ENCODE results near the gene CCDC13. TPM values are rescaled to one million over a fixed set of nuclear protein-coding genes. Genes with fewer than 3 reads are reported as not detected.
A peak's percentile ranks its signal among the peaks of the same experiment; 100 is the strongest.

Gene CCDC13
- total RNA-seq, 4 donors from 2014 or later: 4.0 to 7.7 (median 6.0) TPM

DNA sequence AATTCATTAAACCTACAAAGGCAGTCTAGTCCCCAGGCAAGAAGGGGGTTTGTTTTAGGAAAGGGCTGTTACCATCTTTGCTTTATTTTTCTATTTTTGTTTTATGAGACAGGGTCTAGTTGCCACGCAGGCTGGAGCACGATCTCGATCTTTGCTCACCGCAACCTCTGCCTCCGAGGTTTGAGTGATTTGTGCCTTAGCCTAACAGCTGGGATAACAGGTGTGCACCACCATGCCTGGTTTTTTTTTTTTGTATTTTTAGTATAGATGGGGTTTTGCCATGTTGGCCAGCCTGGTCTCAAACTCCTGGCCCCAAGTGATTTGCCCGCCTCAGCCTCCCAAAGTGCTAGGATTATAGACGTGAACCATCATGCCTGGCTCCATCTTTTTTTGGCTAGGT is 26.3 kb upstream of the CCDC13 start:
- WGBS, 2 donors: 82 to 85% methylated on average over 7 of the region's 7 CpGs

DNA sequence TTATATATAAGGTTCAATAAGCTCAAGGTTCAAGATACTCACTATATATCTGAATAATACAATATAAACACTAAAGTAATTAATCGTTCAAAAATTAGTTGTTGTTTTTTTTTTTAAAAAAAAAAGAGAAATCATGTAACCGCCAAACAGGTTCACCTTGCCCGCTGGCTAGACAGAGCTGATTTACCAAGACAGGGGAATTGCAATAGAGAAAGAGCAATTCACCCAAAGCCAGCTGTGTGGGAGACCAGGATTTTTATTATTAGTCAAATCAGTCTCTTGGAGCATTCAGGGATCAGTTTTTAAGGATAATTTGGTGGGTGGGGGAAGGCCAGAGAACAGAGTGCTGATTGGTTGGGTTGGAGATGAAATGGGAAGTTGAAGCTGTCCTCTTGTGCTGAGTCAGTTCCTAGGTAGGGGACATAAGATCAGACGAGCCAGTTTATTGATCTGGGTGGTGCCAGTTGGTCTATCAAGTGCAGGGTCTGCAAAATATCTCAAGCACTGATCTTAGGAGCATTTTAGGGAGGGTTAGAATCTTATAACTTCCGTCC is 23.4 kb upstream of the CCDC13 start:
- no peak for DNase-seq
- TF ChIP-seq, protein P1, sequence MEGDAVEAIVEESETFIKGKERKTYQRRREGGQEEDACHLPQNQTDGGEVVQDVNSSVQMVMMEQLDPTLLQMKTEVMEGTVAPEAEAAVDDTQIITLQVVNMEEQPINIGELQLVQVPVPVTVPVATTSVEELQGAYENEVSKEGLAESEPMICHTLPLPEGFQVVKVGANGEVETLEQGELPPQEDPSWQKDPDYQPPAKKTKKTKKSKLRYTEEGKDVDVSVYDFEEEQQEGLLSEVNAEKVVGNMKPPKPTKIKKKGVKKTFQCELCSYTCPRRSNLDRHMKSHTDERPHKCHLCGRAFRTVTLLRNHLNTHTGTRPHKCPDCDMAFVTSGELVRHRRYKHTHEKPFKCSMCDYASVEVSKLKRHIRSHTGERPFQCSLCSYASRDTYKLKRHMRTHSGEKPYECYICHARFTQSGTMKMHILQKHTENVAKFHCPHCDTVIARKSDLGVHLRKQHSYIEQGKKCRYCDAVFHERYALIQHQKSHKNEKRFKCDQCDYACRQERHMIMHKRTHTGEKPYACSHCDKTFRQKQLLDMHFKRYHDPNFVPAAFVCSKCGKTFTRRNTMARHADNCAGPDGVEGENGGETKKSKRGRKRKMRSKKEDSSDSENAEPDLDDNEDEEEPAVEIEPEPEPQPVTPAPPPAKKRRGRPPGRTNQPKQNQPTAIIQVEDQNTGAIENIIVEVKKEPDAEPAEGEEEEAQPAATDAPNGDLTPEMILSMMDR (IDR thresholded peaks at IDR 0.05): no peak
- no peak for TF ChIP-seq POLR2A (IDR thresholded peaks at IDR 0.05)
- no peak overlapping the region for H3K4me3 ChIP-seq (replicated peaks in 1 of 3)
- H3K27me3 ChIP-seq: no peaks in the 10 kb centered on the region
- H3K27ac ChIP-seq: no peak overlapping the region
- peaks cover 7 to 15% of the 10 kb centered on the region in 2 donors for H3K36me3 ChIP-seq
- intact Hi-C loops (cut with DNase I): no loop called here
- H3K9me3 ChIP-seq: no peaks in the 10 kb centered on the region
- peaks cover 9 to 16% of the 10 kb centered on the region in 2 donors for H3K4me1 ChIP-seq
- WGBS, 2 donors: 89 to 93% methylated on average over 4 of the region's 5 CpGs

More for the DNA sequence above, 26.3 kb upstream of the CCDC13 start:
- no peaks in the 10 kb centered on the region for H3K36me3 ChIP-seq
- TF ChIP-seq POLR2A (IDR thresholded peaks at IDR 0.05): no peak
- TF ChIP-seq, protein P1 (IDR thresholded peaks at IDR 0.05): no peak
- H3K9me3 ChIP-seq: no peaks in the 10 kb centered on the region
- H3K27ac ChIP-seq: no peak overlapping the region
- no peak for DNase-seq
- H3K4me1 ChIP-seq: peaks cover 19 to 25% of the 10 kb centered on the region in 2 donors
- no peaks in the 10 kb centered on the region for H3K27me3 ChIP-seq
- intact Hi-C loops (cut with DNase I): no loop called here
- no peak overlapping the region for H3K4me3 ChIP-seq (replicated peaks in 1 of 3)

DNA sequence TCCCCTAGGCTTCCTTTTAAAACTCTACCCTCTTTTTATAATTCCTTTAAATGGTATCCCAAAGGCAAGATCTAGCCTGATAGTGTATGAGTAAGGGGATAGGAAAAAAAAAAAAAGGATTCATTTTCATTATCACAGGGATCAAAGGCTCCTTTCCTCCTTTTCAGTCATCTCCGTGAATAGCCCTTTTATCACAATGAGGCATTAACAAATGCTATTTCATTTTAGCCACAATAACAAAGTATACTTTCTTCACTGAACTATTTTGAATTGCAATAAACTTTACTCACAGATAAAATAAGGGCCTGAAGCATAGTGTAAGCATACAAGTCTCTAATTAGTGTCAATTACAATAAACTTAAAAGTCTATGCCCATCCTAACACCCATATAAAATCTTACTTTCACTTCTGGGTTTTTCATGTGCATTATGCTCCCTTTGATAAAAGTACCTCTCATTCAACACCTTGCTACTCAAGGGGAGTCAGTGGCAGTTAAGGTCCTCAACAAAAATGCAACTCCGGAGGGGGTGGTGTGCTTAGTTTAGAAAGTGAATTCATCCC is 22.6 kb upstream of the CCDC13 start:
- no peak for DNase-seq
- Histone ChIP-seq H3K27me3 (no peaks in the 10 kb centered on the region), H3K9me3 (no peaks in the 10 kb centered on the region), H3K27ac (no peak overlapping the region), H3K36me3 (peaks cover 7 to 17% of the 10 kb centered on the region in 2 donors), H3K4me3 (replicated peaks in 1 of 3) (no peak overlapping the region), H3K4me1 (peaks cover 6 to 10% of the 10 kb centered on the region in 2 donors)
- intact Hi-C loops (cut with DNase I): no loop called here
- TF ChIP-seq, protein P1 (IDR thresholded peaks at IDR 0.05): no peak
- no peak for TF ChIP-seq POLR2A (IDR thresholded peaks at IDR 0.05)
- WGBS, 2 donors: 94 to 95% methylated on average over 2 of the region's 2 CpGs

DNA sequence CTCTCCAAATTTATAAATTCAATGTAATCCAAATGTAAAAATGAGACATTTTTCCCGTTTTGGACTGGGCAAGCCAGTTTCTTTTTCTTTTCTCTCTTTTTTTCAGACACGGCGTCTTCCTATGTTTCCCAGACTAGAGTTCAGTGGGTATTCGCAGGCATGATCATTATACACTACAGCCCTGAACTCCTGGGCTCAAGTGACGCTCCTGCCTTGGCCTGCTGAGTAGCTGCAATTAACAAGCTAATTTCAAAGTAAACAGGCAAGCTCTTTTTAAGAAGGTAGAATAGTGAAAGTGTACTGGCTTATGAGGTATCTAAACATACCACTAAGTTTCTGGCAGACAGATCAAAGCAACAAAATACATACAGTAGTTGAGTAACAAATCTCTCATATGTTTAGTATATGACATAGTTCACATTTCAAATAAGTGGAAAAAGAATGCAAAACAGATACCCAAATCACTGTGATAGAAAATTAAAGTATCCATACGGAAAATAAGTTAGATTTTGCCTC is 17.7 kb upstream of the CCDC13 start:
- H3K36me3 ChIP-seq: peaks cover 9 to 19% of the 10 kb centered on the region in 2 donors
- TF ChIP-seq POLR2A (IDR thresholded peaks at IDR 0.05): no peak
- TF ChIP-seq, protein P1 (IDR thresholded peaks at IDR 0.05): no peak

DNA sequence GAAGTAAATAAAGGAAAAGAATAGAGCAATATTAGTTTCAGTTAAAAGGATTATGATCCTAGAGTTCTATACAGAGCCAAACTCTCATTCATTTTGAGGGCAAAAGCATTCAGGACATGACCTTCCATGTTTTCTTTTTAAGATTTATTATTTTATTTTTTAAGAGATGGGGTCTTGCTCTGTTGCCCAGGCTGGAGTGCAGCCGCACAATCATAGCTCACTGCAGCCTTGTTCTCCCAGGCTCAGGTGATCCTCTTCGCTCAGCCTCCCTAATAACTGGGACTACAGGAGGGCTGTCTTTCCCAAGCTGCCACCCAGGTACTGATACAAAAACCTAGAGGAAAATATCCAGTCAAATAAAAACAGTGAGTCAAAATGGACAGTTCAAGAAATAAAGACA is 13.6 kb upstream of the CCDC13 start:
- H3K9me3 ChIP-seq: no peaks in the 10 kb centered on the region
- no peak overlapping the region for H3K27ac ChIP-seq
- no peak for DNase-seq
- 97 to 100% methylated on average over 2 of the region's 2 CpGs for WGBS, 2 donors
- H3K4me1 ChIP-seq: peaks cover 0 to 11% of the 10 kb centered on the region in 2 donors
- intact Hi-C loops (cut with DNase I): no loop called here
- TF ChIP-seq, protein P1 (IDR thresholded peaks at IDR 0.05): no peak
- TF ChIP-seq POLR2A (IDR thresholded peaks at IDR 0.05): no peak
- peaks cover 10 to 12% of the 10 kb centered on the region in 2 donors for H3K36me3 ChIP-seq
- H3K27me3 ChIP-seq: no peaks in the 10 kb centered on the region
- H3K4me3 ChIP-seq (replicated peaks in 1 of 3): no peak overlapping the region

More for the DNA sequence above, 17.7 kb upstream of the CCDC13 start:
- H3K27ac ChIP-seq: peak overlapping the region; percentile 4 to 18 (median 9)
- peaks cover 0 to 5% of the 10 kb centered on the region in 2 donors for H3K4me1 ChIP-seq
- peak; percentile 44 to 45 for DNase-seq
- no peak overlapping the region for H3K4me3 ChIP-seq (replicated peaks in 1 of 3)
- WGBS, 2 donors: 35 to 36% methylated on average over 6 of the region's 6 CpGs
- no peaks in the 10 kb centered on the region for H3K27me3 ChIP-seq
- H3K9me3 ChIP-seq: no peaks in the 10 kb centered on the region
- intact Hi-C loops (cut with DNase I): no loop called here
